K562 (cell line): ENCODE data around the gene SLC12A3. TPM values are rescaled to one million over a fixed set of nuclear protein-coding genes. Genes with fewer than 3 reads are reported as not detected.

ENCODE experiments used
- CHD1 ChIP-seq: fragments of 200-600 bp; sonication (generic); IDR thresholded peaks from one replicate; pipeline ENCODE4 v1.6.1; 2012; ENCODE audit warnings: mild to moderate bottlenecking, moderate library complexity, low read length, inconsistent platforms
- EGR1 ChIP-seq: fragments of 450-650 bp; conservative IDR thresholded peaks from 2 replicates; pipeline ENCODE4 v1.6.1; 2017; ENCODE audit warnings: mild to moderate bottlenecking
- ELF2 ChIP-seq: fragments of 250-450 bp; sonication (Bioruptor Pico); IDR thresholded peaks from 2 replicates; pipeline ENCODE4 v1.5.0; 2021; ENCODE audit warnings: mild to moderate bottlenecking
- FOS ChIP-seq: IDR thresholded peaks from 3 replicates; pipeline ENCODE4 v1.6.1; 2011; ENCODE audit not compliant: insufficient read length; ENCODE audit errors: extremely low read depth
- FOSL1 ChIP-seq: fragments of 200-800 bp; sonication (Bioruptor generic); conservative IDR thresholded peaks from 2 replicates; pipeline ENCODE4 v1.6.1; 2016; ENCODE audit warnings: missing genetic modification characterization, missing compliant biosample characterization
- FUS ChIP-seq: fragments of 200-400 bp; formaldehyde crosslinking; optimal IDR thresholded peaks from 2 replicates; pipeline ENCODE3; 2017; ENCODE audit warnings: low read depth, low read length
- IRF2 ChIP-seq: sonication (generic); formaldehyde crosslinking; IDR thresholded peaks from 2 replicates; pipeline ENCODE4 v1.8.1; 2022; ENCODE audit warnings: mild to moderate bottlenecking, missing genetic modification reagents
- POLR2A ChIP-seq: fragments of 450-650 bp; conservative IDR thresholded peaks from 2 replicates; pipeline ENCODE4 v1.6.1; 2016
- ZBTB40 ChIP-seq, 2 experiments: fragments of 450-650 bp in 1 of 2; sonication (generic) in 1 of 2; formaldehyde crosslinking in 1 of 2; IDR thresholded peaks; 2 replicates each; pipeline versions ENCODE4 v1.7.1 to v1.9.0; 2016 to 2022; ENCODE audit warnings: inconsistent platforms in 1 of 2, mild to moderate bottlenecking in 1 of 2, missing genetic modification reagents in 1 of 2
- ZFX ChIP-seq: sonication (generic); formaldehyde crosslinking; IDR thresholded peaks from 2 replicates; pipeline ENCODE4 v1.8.0; 2022; ENCODE audit warnings: mild to moderate bottlenecking, missing genetic modification reagents, moderate library complexity
- polyA plus RNA-seq, 8 experiments: library from polyadenylated mRNA; depleted of rRNA in 4 of 8; stranded (reverse) in 5 of 8; unstranded in 3 of 8; fragments of >200 nt; fragmentation: Nextera tagmentation in 2 of 8; fragmentation: Illumina TruSeq in 1 of 8; extraction: Ambion mirVana in 2 of 8; extraction: Trizol in 1 of 8; gene quantifications; 2 replicates each; pipeline versions ENCODE4 v1.2.1 to v1.2.3, GENCODE V29; 2011 to 2014; ENCODE audit warnings: inconsistent platforms in 1 of 8, missing spikeins in 1 of 8
- total RNA-seq, 7 experiments: library from RNA; depleted of rRNA in 6 of 7; stranded (reverse); fragments of >200 nt in 6 of 7; fragmentation: Illumina TruSeq in 2 of 7; extraction: Trizol in 2 of 7; gene quantifications; 2 replicates each; pipeline versions ENCODE4 v1.2.1 to v1.2.3, GENCODE V29; 2011 to 2021; ENCODE audit warnings: low replicate concordance in 1 of 7
- TF ChIP-seq, protein P1 (sequence below): sonication (generic); formaldehyde crosslinking; IDR thresholded peaks from 2 replicates; pipeline ENCODE4 v1.5.0; 2020; ENCODE audit warnings: missing genetic modification reagents
- TF ChIP-seq, protein P2 (sequence below): sonication (generic); formaldehyde crosslinking; IDR thresholded peaks from 2 replicates; pipeline ENCODE4 v1.8.1; 2023; ENCODE audit warnings: mild to moderate bottlenecking, missing genetic modification reagents
- TF ChIP-seq, protein P3 (sequence below): fragments of 450-650 bp; conservative IDR thresholded peaks from 2 replicates; pipeline ENCODE4 v1.6.1; 2016; ENCODE audit warnings: missing genetic modification characterization, low read depth, mild to moderate bottlenecking, missing compliant biosample characterization, moderate library complexity

SLC12A3 gene
- total and polyA plus RNA-seq, 9 of the 15 experiments (the other 6 are each of a cell fraction or from before 2014, with no cell fraction given), result not detected

- TF ChIP-seq, protein P1, sequence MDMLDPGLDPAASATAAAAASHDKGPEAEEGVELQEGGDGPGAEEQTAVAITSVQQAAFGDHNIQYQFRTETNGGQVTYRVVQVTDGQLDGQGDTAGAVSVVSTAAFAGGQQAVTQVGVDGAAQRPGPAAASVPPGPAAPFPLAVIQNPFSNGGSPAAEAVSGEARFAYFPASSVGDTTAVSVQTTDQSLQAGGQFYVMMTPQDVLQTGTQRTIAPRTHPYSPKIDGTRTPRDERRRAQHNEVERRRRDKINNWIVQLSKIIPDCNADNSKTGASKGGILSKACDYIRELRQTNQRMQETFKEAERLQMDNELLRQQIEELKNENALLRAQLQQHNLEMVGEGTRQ (CRISPR knock-in tag), result peak; percentile 91
- TF ChIP-seq CHD1 (peak; percentile 74), ELF2 (CRISPR knock-in tag) (no peak), ZBTB40 (IDR thresholded peaks at IDR 0.05) (no peak), ZBTB40 (CRISPR knock-in tag; IDR thresholded peaks at IDR 0.05) (no peak), IRF2 (peak; percentile 43; the same call in 1 of the 2 replicates), ZFX (CRISPR knock-in tag) (peak; percentile 76), FOS (peak; percentile 78), POLR2A (peak; percentile 95), FUS (peak; percentile 97), EGR1 (peak; percentile 89), FOSL1 (peak; percentile 77)
- TF ChIP-seq, protein P2, sequence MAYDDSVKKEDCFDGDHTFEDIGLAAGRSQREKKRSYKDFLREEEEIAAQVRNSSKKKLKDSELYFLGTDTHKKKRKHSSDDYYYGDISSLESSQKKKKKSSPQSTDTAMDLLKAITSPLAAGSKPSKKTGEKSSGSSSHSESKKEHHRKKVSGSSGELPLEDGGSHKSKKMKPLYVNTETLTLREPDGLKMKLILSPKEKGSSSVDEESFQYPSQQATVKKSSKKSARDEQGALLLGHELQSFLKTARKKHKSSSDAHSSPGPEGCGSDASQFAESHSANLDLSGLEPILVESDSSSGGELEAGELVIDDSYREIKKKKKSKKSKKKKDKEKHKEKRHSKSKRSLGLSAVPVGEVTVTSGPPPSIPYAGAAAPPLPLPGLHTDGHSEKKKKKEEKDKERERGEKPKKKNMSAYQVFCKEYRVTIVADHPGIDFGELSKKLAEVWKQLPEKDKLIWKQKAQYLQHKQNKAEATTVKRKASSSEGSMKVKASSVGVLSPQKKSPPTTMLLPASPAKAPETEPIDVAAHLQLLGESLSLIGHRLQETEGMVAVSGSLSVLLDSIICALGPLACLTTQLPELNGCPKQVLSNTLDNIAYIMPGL (CRISPR knock-in tag), result peak; percentile 84; the same call in 1 of the 2 replicates
- TF ChIP-seq, protein P3, sequence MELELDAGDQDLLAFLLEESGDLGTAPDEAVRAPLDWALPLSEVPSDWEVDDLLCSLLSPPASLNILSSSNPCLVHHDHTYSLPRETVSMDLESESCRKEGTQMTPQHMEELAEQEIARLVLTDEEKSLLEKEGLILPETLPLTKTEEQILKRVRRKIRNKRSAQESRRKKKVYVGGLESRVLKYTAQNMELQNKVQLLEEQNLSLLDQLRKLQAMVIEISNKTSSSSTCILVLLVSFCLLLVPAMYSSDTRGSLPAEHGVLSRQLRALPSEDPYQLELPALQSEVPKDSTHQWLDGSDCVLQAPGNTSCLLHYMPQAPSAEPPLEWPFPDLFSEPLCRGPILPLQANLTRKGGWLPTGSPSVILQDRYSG, result no peak
These were observed 67.1 kb downstream of the SLC12A3 start, which contains the start of gene HERPUD1 (continued) for GRCh38 chr16:56931892-56932720.
